ENCODE measurements around the gene CRIP1. TPM values are rescaled to one million over a fixed set of nuclear protein-coding genes. Genes with fewer than 3 reads are reported as not detected.
A peak's percentile ranks its signal among the peaks of the same experiment; 100 is the strongest.

CRIP1 gene
- total and polyA plus RNA-seq, 2 experiments from 2014 or later: 1.8 to 14.7 TPM

DNA sequence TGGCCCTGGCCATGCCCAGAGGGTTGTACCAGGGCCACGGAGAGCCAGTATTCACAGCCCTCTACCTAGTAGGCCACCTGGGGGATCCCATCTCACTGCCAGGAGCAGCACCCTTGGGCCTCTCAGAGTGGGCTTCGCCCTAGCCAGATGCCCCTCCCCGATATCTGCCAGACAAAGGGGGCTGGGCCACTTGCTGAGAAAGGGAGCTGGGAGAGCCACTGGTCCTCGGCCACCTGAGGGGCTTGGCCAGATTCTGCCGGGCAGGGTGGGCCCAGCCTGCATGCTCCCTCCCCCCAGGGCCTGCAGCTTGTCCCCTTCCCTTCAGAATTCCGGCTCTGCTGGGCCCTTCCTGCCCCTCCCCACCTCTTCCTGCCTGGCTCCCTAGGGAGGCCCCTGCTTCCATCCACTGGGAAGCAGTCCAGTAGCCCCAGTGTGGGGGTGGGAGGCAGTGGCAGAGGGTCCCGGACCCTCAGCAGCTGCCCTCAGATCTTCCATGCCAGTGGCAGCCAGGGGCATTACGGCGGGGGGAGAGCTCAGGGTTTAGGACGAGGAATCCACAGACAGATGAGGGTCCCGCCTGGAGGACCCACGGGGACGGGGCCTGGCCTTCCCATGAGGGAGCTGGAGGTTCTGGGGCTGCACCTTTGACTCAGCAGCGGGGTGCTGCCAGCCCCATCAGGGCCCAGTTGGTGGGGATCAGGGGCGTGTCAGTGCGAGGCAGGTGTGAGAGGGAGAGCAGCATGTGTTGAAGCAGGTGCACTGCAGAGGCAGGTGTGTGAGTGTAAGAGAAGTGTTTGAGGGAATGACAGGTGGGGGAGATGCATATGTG lies 9.6 kb upstream of the CRIP1 start:
- Histone ChIP-seq H3K36me3 (replicated peaks; ENCODE audit: insufficient read depth, low read depth) (no peaks in the 10 kb centered on the region), H3K27ac (no peak overlapping the region), H3K4me2 (peak overlapping the region; percentile 97), H3K9me3 (ENCODE audit: low read depth) (no peaks in the 10 kb centered on the region), H2AFZ (no peak overlapping the region), H4K20me1 (ENCODE audit: insufficient read depth, poor library complexity, severe bottlenecking) (no peaks in the 10 kb centered on the region), H3K4me3 (no peak overlapping the region), H3K9me2 (replicated peaks; ENCODE audit: insufficient read depth) (no peaks in the 10 kb centered on the region), H3K4me1 (ENCODE audit: insufficient read depth) (peaks cover 41% of the 10 kb centered on the region), H3K79me2 (no peaks in the 10 kb centered on the region), H3K27me3 (peaks cover 48% of the 10 kb centered on the region)
- no peak for DNase-seq (ENCODE audit: low spot score)
- TF ChIP-seq EZH2 (IDR thresholded peaks at IDR 0.05; ENCODE audit: borderline replicate concordance) (no peak), CTCF (IDR thresholded peaks at IDR 0.05; ENCODE audit: poor library complexity) (no peak), EZH2phosphoT487 (IDR thresholded peaks at IDR 0.05; ENCODE audit: low read depth, severe bottlenecking, unreplicated experiment) (no peak)
- 67% methylated on average over 16 of the region's 16 CpGs for WGBS (ENCODE audit: low lambda C conversion rate, missing lambda C conversion rate)

GRCh38 chr14:105477660-105478397 lies 8.9 kb upstream of the CRIP1 start:
- H3K4me2 ChIP-seq: peak overlapping the region; percentile 62
- H3K4me1 ChIP-seq (ENCODE audit: insufficient read depth): peaks cover 47% of the 10 kb centered on the region
- H3K27ac ChIP-seq: no peak overlapping the region
- no peak overlapping the region for H3K4me3 ChIP-seq
- TF ChIP-seq EZH2phosphoT487 (IDR thresholded peaks at IDR 0.05; ENCODE audit: low read depth, severe bottlenecking, unreplicated experiment) (no peak), CTCF (IDR thresholded peaks at IDR 0.05; ENCODE audit: poor library complexity) (no peak), EZH2 (IDR thresholded peaks at IDR 0.05; ENCODE audit: borderline replicate concordance) (no peak)
- WGBS (ENCODE audit: low lambda C conversion rate, missing lambda C conversion rate): 63% methylated on average over 2 of the region's 56 CpGs
- H3K79me2 ChIP-seq: no peaks in the 10 kb centered on the region
- H4K20me1 ChIP-seq (ENCODE audit: insufficient read depth, poor library complexity, severe bottlenecking): no peaks in the 10 kb centered on the region
- DNase-seq (ENCODE audit: low spot score): no peak
- H2AFZ ChIP-seq: no peak overlapping the region
- peaks cover 48% of the 10 kb centered on the region for H3K27me3 ChIP-seq
- no peaks in the 10 kb centered on the region for H3K9me2 ChIP-seq (replicated peaks; ENCODE audit: insufficient read depth)
- H3K9me3 ChIP-seq (ENCODE audit: low read depth): no peaks in the 10 kb centered on the region
- no peaks in the 10 kb centered on the region for H3K36me3 ChIP-seq (replicated peaks; ENCODE audit: insufficient read depth, low read depth)

DNA sequence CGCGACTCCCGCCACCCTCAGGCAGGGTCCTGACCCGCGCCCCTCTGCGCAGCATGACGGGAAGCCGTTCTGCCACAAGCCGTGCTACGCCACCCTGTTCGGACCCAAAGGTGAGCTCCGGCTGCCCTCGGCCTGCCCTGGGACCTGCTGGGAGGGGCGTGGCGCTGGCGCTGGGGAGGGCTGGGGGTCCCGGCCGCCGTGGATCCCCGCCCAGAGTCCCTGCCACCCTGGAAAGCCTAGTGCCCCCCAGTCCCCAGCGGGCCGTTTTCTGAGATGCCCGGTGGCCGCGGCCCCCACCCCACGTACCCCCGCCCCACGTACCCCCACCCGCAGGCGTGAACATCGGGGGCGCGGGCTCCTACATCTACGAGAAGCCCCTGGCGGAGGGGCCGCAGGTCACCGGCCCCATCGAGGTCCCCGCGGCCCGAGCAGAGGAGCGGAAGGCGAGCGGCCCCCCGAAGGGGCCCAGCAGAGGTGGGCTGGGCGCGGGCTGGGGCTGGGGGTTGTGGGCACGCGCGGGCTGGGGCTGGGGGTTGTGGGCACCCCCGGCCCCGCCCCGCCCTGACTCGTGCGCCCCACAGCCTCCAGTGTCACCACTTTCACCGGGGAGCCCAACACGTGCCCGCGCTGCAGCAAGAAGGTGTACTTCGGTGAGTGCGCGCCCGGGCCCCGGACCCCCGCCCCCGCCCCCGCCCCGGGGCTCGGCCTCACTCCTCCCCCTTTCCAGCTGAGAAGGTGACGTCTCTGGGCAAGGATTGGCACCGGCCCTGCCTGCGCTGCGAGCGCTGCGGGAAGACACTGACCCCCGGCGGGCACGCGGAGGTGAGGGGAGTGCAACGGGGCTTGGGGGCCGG lies 8.1 kb upstream of the CRIP1 start:
- H3K79me2 ChIP-seq: no peaks in the 10 kb centered on the region
- no peaks in the 10 kb centered on the region for H3K9me3 ChIP-seq (ENCODE audit: low read depth)
- TF ChIP-seq CTCF (IDR thresholded peaks at IDR 0.05; ENCODE audit: poor library complexity) (no peak), EZH2 (IDR thresholded peaks at IDR 0.05; ENCODE audit: borderline replicate concordance) (peak; percentile 70), EZH2phosphoT487 (IDR thresholded peaks at IDR 0.05; ENCODE audit: low read depth, severe bottlenecking, unreplicated experiment) (peak; percentile 18)
- peaks cover 41% of the 10 kb centered on the region for H3K4me1 ChIP-seq (ENCODE audit: insufficient read depth)
- WGBS (ENCODE audit: low lambda C conversion rate, missing lambda C conversion rate): 35% methylated on average over 20 of the region's 81 CpGs
- no peak overlapping the region for H3K27ac ChIP-seq
- no peak overlapping the region for H2AFZ ChIP-seq
- H3K9me2 ChIP-seq (replicated peaks; ENCODE audit: insufficient read depth): no peaks in the 10 kb centered on the region
- no peaks in the 10 kb centered on the region for H4K20me1 ChIP-seq (ENCODE audit: insufficient read depth, poor library complexity, severe bottlenecking)
- no peak overlapping the region for H3K4me3 ChIP-seq
- H3K4me2 ChIP-seq: peak overlapping the region; percentile 62
- no peaks in the 10 kb centered on the region for H3K36me3 ChIP-seq (replicated peaks; ENCODE audit: insufficient read depth, low read depth)
- peaks cover 48% of the 10 kb centered on the region for H3K27me3 ChIP-seq
- no peak for DNase-seq (ENCODE audit: low spot score)
